Testis (tissue), 3 donors: ENCODE measurements around the gene LAS1L. TPM values are rescaled to one million over a fixed set of nuclear protein-coding genes. Genes with fewer than 3 reads are reported as not detected.
"Not testable (repeated sequence)": the region's sequence is repeated elsewhere in the genome, so short reads cannot be mapped to it uniquely, and the experiment has no call there.

Source experiments
- DNase-seq: peaks from one replicate; pipeline ENCODE4 v3.0.0-alpha.2; 2019
- H3K27ac ChIP-seq, 2 donors: fragments of 200-600 bp; sonication (generic); one replicate each; pipeline ENCODE4 v1.5.1; 2019
- H3K27me3 ChIP-seq: fragments of 200-600 bp; sonication (generic); one replicate; pipeline ENCODE4 v1.5.1; 2019
- H3K36me3 ChIP-seq: fragments of 200-600 bp; sonication (generic); one replicate; pipeline ENCODE4 v1.5.1; 2017; ENCODE audit warnings: low read depth; ENCODE audit errors: missing control alignments
- H3K4me1 ChIP-seq: fragments of 200-600 bp; sonication (generic); one replicate; pipeline ENCODE4 v1.5.1; 2019
- H3K4me3 ChIP-seq, 2 donors: fragments of 200-600 bp; sonication (generic); one replicate each; pipeline ENCODE4 v1.5.1; 2017 to 2019
- H3K9me3 ChIP-seq: fragments of 200-600 bp; sonication (generic); one replicate; pipeline ENCODE4 v1.5.1; 2017
- CTCF ChIP-seq, 3 experiments: fragments of 450-650 bp in 2 of 3; fragments of 200-600 bp in 1 of 3; sonication (generic) in 1 of 3; IDR thresholded peaks; one replicate each; pipeline ENCODE4 v1.5.1; 2016 to 2019; ENCODE audit warnings: antibody characterized with exemption in 3 of 3, mild to moderate bottlenecking in 2 of 3, moderate library complexity in 1 of 3
- POLR2A ChIP-seq: fragments of 450-650 bp; IDR thresholded peaks from one replicate; pipeline ENCODE4 v1.6.1; 2017; ENCODE audit warnings: antibody characterized with exemption, mild to moderate bottlenecking, moderate library complexity
- WGBS, 2 donors: methylation state at CpG; one replicate each; pipeline ENCODE4 v1.1.5; 2018; 5-methylcytosine and 5-hydroxymethylcytosine counted together
- intact Hi-C: fragments of 100-400 bp; cut with DNase I; formaldehyde crosslinking; loops from one replicate; pipeline ENCODE4 v1.15.1; 2023; ENCODE audit warnings: low total_unique reads
- polyA plus RNA-seq: library from polyadenylated mRNA; stranded (reverse); fragments of 350-450 nt; fragmentation: Illumina TruSeq; extraction: RNeasy Lipid Tissue Mini Kit (QIAGEN cat#74804); gene quantifications from one replicate; pipeline ENCODE4 v1.2.3, GENCODE V29; 2014; ENCODE audit warnings: low read depth, low replicate concordance; ENCODE audit not compliant: insufficient read depth
- total RNA-seq, 2 donors: library from RNA; depleted of rRNA; stranded (reverse); fragments of >200 nt; gene quantifications; one replicate each; pipeline ENCODE4 v1.2.3, GENCODE V29; 2016

LAS1L gene
- total and polyA plus RNA-seq, 3 donors from 2014 or later: 50.8 to 89.7 (median 87.8) TPM

- intact Hi-C loops: no loop called here
- Histone ChIP-seq H3K4me3 (no peak overlapping the region), H3K27ac (no peak overlapping the region), H3K9me3 (no peaks in the 10 kb centered on the region), H3K36me3 (no peaks in the 10 kb centered on the region), H3K4me1 (no peaks in the 10 kb centered on the region), H3K27me3 (no peaks in the 10 kb centered on the region)
- DNase-seq: no peak
- no peak for TF ChIP-seq CTCF (IDR thresholded peaks at IDR 0.05)
- TF ChIP-seq POLR2A: no peak
Measured at GRCh38 chrX:65576160-65576559, 41.6 kb upstream of the LAS1L start.

GRCh38 chrX:65575022-65575421, 40.4 kb upstream of the LAS1L start:
- H3K27ac ChIP-seq: no peak overlapping the region
- 55 to 89% methylated on average over 3 of the region's 3 CpGs for WGBS, 2 donors
- H3K4me3 ChIP-seq: no peak overlapping the region
- H3K4me1 ChIP-seq: no peaks in the 10 kb centered on the region
- TF ChIP-seq CTCF (IDR thresholded peaks at IDR 0.05) (no peak), POLR2A (no peak)
- no peaks in the 10 kb centered on the region for H3K9me3 ChIP-seq
- no peaks in the 10 kb centered on the region for H3K27me3 ChIP-seq
- no peak for DNase-seq
- intact Hi-C loops: no loop called here
- H3K36me3 ChIP-seq: no peaks in the 10 kb centered on the region

- intact Hi-C loops: no loop called here
- Histone ChIP-seq H3K9me3 (no peaks in the 10 kb centered on the region), H3K27me3 (no peaks in the 10 kb centered on the region), H3K4me1 (no peaks in the 10 kb centered on the region), H3K27ac (no peak overlapping the region), H3K4me3 (no peak overlapping the region), H3K36me3 (no peaks in the 10 kb centered on the region)
- no peak for DNase-seq
- 65 to 100% methylated on average over 1 to 2 of the region's 2 CpGs for WGBS, 2 donors
- TF ChIP-seq CTCF (IDR thresholded peaks at IDR 0.05): no peak
- TF ChIP-seq POLR2A: no peak
Measured at GRCh38 chrX:65574356-65574755, 39.8 kb upstream of the LAS1L start.

- Histone ChIP-seq H3K4me3 (no peak overlapping the region), H3K27ac (no peak overlapping the region), H3K27me3 (no peaks in the 10 kb centered on the region), H3K9me3 (no peaks in the 10 kb centered on the region), H3K36me3 (no peaks in the 10 kb centered on the region), H3K4me1 (no peaks in the 10 kb centered on the region)
- intact Hi-C loops: no loop called here
- DNase-seq: no peak
- TF ChIP-seq POLR2A (no peak), CTCF (IDR thresholded peaks at IDR 0.05) (no peak)
- WGBS, 2 donors: 100% methylated on average over 1 to 4 of the region's 4 CpGs
Measured at GRCh38 chrX:65572971-65573370, 38.4 kb upstream of the LAS1L start.

- H3K27ac ChIP-seq, H3K4me1 ChIP-seq, H3K27me3 ChIP-seq, H3K36me3 ChIP-seq, H3K4me3 ChIP-seq, H3K9me3 ChIP-seq, intact Hi-C loops, DNase-seq: not testable (repeated sequence)
- WGBS, 2 donors: 92 to 100% methylated on average over 1 of the region's 1 CpG
Measured at GRCh38 chrX:65562850-65563249, 28.3 kb upstream of the LAS1L start.
